H1 (cell line): ENCODE results near the gene PIGT. TPM values are rescaled to one million over a fixed set of nuclear protein-coding genes. Genes with fewer than 3 reads are reported as not detected.

ENCODE experiments used
- microRNA-seq, 2 experiments: library from miRNA; unstranded; fragments of <30 nt; microRNA quantifications; one replicate each; pipeline versions ENCODE4 to v1.2.0, GENCODE V29; 2016 to 2020; ENCODE audit warnings: borderline microRNAs expressed in 2 of 2, borderline number of aligned reads in 2 of 2, borderline replicate concordance in 1 of 2
- polyA plus RNA-seq, 7 experiments: library from polyadenylated mRNA; depleted of rRNA in 3 of 7; stranded (reverse) in 5 of 7; unstranded in 2 of 7; fragments of >200 nt in 5 of 7; fragments of 200-250 nt in 2 of 7; gene quantifications; 1 replicate in 5 of 7; 2 replicates in 1 of 7; 4 replicates in 1 of 7; pipeline versions ENCODE4 v1.2.1 to v1.2.3, GENCODE V29; 2011 to 2013; ENCODE audit warnings: missing spikeins in 2 of 7, mixed read lengths in 2 of 7
- small RNA-seq: library from polyadenylated mRNA; stranded (forward); fragments of <200 nt; extraction: miRNeasy Mini kit (QIAGEN cat#:217004); gene quantifications from one replicate; pipeline ENCODE3, GENCODE V24; 2013; ENCODE audit not compliant: insufficient read depth
- total RNA-seq: library from RNA; stranded (reverse); fragmentation: NEBNext Ultra II Directional; extraction: Animal tissue kit (Norgen Biotek cat#: 25700); gene quantifications from 2 replicates; pipeline ENCODE4 v1.2.1, GENCODE V29; 2021

Gene PIGT
- total and polyA plus RNA-seq, 2 of the 8 experiments (the other 6 are each of a cell fraction or from before 2014, with no cell fraction given) = 66.0 to 89.7 TPM

Small RNAs within 50 kb of the gene (microRNA-seq; reads per million reads assigned to microRNA genes)
- gene MIR6812 = 0 to 0.23 reads per million in 2 experiments

Small RNAs within 50 kb of the gene (small RNA-seq; reads per million reads assigned to genes)
- not detected for gene MIR6812

Other genes starting within 250 kb of the PIGT start
- gene PI3, start 241.2 kb upstream of the PIGT start, total RNA-seq = not detected in 2 replicates
- not detected in 2 replicates for gene PI3, start 241.2 kb upstream of the PIGT start, polyA plus RNA-seq (2011; rRNA removed)
- gene SEMG1, start 209.1 kb upstream of the PIGT start, total RNA-seq = 4.5 and 5.8 TPM in 2 replicates
- 0.64 and 3.0 TPM in 2 replicates for gene SEMG1, start 209.1 kb upstream of the PIGT start, polyA plus RNA-seq (2011; rRNA removed)
- not detected in 2 replicates for gene SEMG2, start 194.8 kb upstream of the PIGT start, total RNA-seq
- not detected in 2 replicates for gene SEMG2, start 194.8 kb upstream of the PIGT start, polyA plus RNA-seq (2011; rRNA removed)
- not detected in 2 replicates for gene SLPI, start 161.6 kb upstream of the PIGT start, total RNA-seq
- 0.17 TPM in 1 of 2 replicates, not detected in the other for gene SLPI, start 161.6 kb upstream of the PIGT start, polyA plus RNA-seq (2011; rRNA removed)
- gene RBPJL, start 109.3 kb upstream of the PIGT start, total RNA-seq = 0.67 and 0.73 TPM in 2 replicates
- gene RBPJL, start 109.3 kb upstream of the PIGT start, polyA plus RNA-seq (2011; rRNA removed) = 1.3 and 1.5 TPM in 2 replicates
- gene MATN4, start 107.8 kb upstream of the PIGT start, total RNA-seq = 4.0 and 4.4 TPM in 2 replicates
- gene MATN4, start 107.8 kb upstream of the PIGT start, polyA plus RNA-seq (2011; rRNA removed) = 2.1 and 3.6 TPM in 2 replicates
- 59.2 and 60.2 TPM in 2 replicates for gene SDC4, start 67.7 kb upstream of the PIGT start, total RNA-seq
- gene SDC4, start 67.7 kb upstream of the PIGT start, polyA plus RNA-seq (2011; rRNA removed) = 29.9 and 34.6 TPM in 2 replicates
- 18.2 and 19.6 TPM in 2 replicates for gene SYS1, start 53.0 kb upstream of the PIGT start, total RNA-seq
- 50.8 and 57.4 TPM in 2 replicates for gene SYS1, start 53.0 kb upstream of the PIGT start, polyA plus RNA-seq (2011; rRNA removed)
- not detected in 2 replicates for gene TP53TG5, start 37.8 kb upstream of the PIGT start, total RNA-seq
- gene TP53TG5, start 37.8 kb upstream of the PIGT start, polyA plus RNA-seq (2011; rRNA removed) = not detected in 2 replicates
- 50.1 and 55.8 TPM in 2 replicates for gene DBNDD2, start 7.9 kb upstream of the PIGT start, total RNA-seq
- gene DBNDD2, start 7.9 kb upstream of the PIGT start, polyA plus RNA-seq (2011; rRNA removed) = 95.5 and 96.3 TPM in 2 replicates
- gene WFDC2, start 53.6 kb downstream of the PIGT start, total RNA-seq = 77.9 and 86.0 TPM in 2 replicates
- 137 and 156 TPM in 2 replicates for gene WFDC2, start 53.6 kb downstream of the PIGT start, polyA plus RNA-seq (2011; rRNA removed)
- gene SPINT3, start 99.5 kb downstream of the PIGT start, total RNA-seq = not detected in 2 replicates
- not detected in 2 replicates for gene SPINT3, start 99.5 kb downstream of the PIGT start, polyA plus RNA-seq (2011; rRNA removed)
- not detected in 2 replicates for gene WFDC6, start 123.3 kb downstream of the PIGT start, total RNA-seq
- not detected in 2 replicates for gene WFDC6, start 123.3 kb downstream of the PIGT start, polyA plus RNA-seq (2011; rRNA removed)
- 0.13 TPM in 1 of 2 replicates, not detected in the other for gene EPPIN, start 131.3 kb downstream of the PIGT start, total RNA-seq
- 0.06 TPM in 1 of 2 replicates, not detected in the other for gene EPPIN, start 131.3 kb downstream of the PIGT start, polyA plus RNA-seq (2011; rRNA removed)
- not detected in 2 replicates for gene WFDC8, start 163.1 kb downstream of the PIGT start, total RNA-seq
- not detected in 2 replicates for gene WFDC8, start 163.1 kb downstream of the PIGT start, polyA plus RNA-seq (2011; rRNA removed)
- gene WFDC10A, start 213.6 kb downstream of the PIGT start, total RNA-seq = not detected in 2 replicates
- not detected in 2 replicates for gene WFDC10A, start 213.6 kb downstream of the PIGT start, polyA plus RNA-seq (2011; rRNA removed)
- not detected in 2 replicates for gene WFDC9, start 215.1 kb downstream of the PIGT start, total RNA-seq
- gene WFDC9, start 215.1 kb downstream of the PIGT start, polyA plus RNA-seq (2011; rRNA removed) = not detected in 2 replicates